HepG2 (cell line): ENCODE measurements around the gene CAMK2G. TPM values are rescaled to one million over a fixed set of nuclear protein-coding genes. Genes with fewer than 3 reads are reported as not detected.

ENCODE experiments used
- ATAC-seq: fragments of 200-7000 bp; cut with Tn5 transposase; 3 replicates; pipeline ENCODE4 v1.9.1; 2020; ENCODE audit warnings: mild to moderate bottlenecking, moderate library complexity
- BruUV-seq: library from RNA; stranded (reverse); fragments of 400-500 nt; replicated peaks from 2 replicates; lab custom pipeline; 2021; lab: Mats Ljungman, UMichigan
- CTCF ChIA-PET: fragments of 300-600 bp; formaldehyde crosslinking; extraction: SDS; loops from one replicate; lab custom pipeline; 2021; ENCODE audit warnings: low total read pairs, inconsistent platforms, low intra/inter-chr PET ratio; lab: Yijun Ruan, JAX
- POLR2A ChIA-PET: fragments of 350-600 bp; sonication (Branson Sonifier 250); formaldehyde crosslinking; loops from one replicate; lab custom pipeline; 2020; ENCODE audit warnings: antibody characterized with exemption, inconsistent platforms; lab: Yijun Ruan, JAX
- DNase-seq: peaks from one replicate; pipeline ENCODE4 v3.0.0-alpha.2; 2015; ENCODE audit warnings: low spot score
- FAIRE-seq: peaks from 3 replicates; lab custom pipeline; 2011; peaks lifted over from hg19 to GRCh38; lab: Jason Lieb, UNC
- H2AFZ ChIP-seq: one replicate; pipeline ENCODE4 v1.6.1; 2011; ENCODE audit warnings: low read length, inconsistent platforms
- H3K27ac ChIP-seq: fragments of 300-600 bp; 3 replicates; pipeline ENCODE4 v1.8.0; 2011; ENCODE audit warnings: mixed run types, mild to moderate bottlenecking, mixed read lengths, low read length, inconsistent platforms; ENCODE audit not compliant: insufficient read depth; ENCODE audit errors: extremely low read length
- H3K27me3 ChIP-seq, 2 experiments: fragments of 200-600 bp in 1 of 2; 2 replicates in 1 of 2; 3 replicates in 1 of 2; pipeline versions ENCODE4 v1.6.0 to v1.8.0; 2011; ENCODE audit warnings: low read length in 2 of 2, mild to moderate bottlenecking in 2 of 2, moderate library complexity in 2 of 2, inconsistent platforms in 1 of 2; ENCODE audit not compliant: insufficient read depth in 2 of 2, control insufficient read depth in 1 of 2
- H3K36me3 ChIP-seq, 2 experiments: fragments of 200-600 bp in 1 of 2; replicated peaks in 1 of 2; 2 replicates in 1 of 2; 3 replicates in 1 of 2; pipeline versions ENCODE4 v1.5.1 to v1.8.0; 2011; ENCODE audit warnings: low read length in 2 of 2, inconsistent platforms in 1 of 2; ENCODE audit not compliant: insufficient read depth in 2 of 2, control insufficient read depth in 1 of 2
- H3K4me1 ChIP-seq: 2 replicates; pipeline ENCODE4 v1.5.1; 2012; ENCODE audit warnings: low read length, inconsistent platforms; ENCODE audit not compliant: insufficient read depth
- H3K4me2 ChIP-seq: 2 replicates; pipeline ENCODE4 v1.6.0; 2011; ENCODE audit warnings: low read depth, low read length, inconsistent platforms
- H3K4me3 ChIP-seq, 3 experiments: fragments of 200-600 bp in 1 of 3; sonication (generic), shearing (Covaris generic) in 1 of 3; replicated peaks in 1 of 3; 2 replicates each; pipeline ENCODE4 v1.5.1; 2011 to 2016; ENCODE audit warnings: low read length in 3 of 3, inconsistent platforms in 2 of 3, low read depth in 2 of 3, mild to moderate bottlenecking in 2 of 3, control low read depth in 1 of 3, mixed read lengths in 1 of 3; ENCODE audit not compliant: insufficient read depth in 1 of 3
- H3K79me2 ChIP-seq: one replicate; pipeline ENCODE4 v1.6.1; 2011; ENCODE audit warnings: low read length, inconsistent platforms; ENCODE audit not compliant: insufficient read depth
- H3K9ac ChIP-seq: 2 replicates; pipeline ENCODE4 v1.6.0; 2011; ENCODE audit warnings: mild to moderate bottlenecking, low read depth, low read length, inconsistent platforms; ENCODE audit not compliant: insufficient read depth
- H3K9me3 ChIP-seq: 2 replicates; pipeline ENCODE4 v1.5.1; 2012; ENCODE audit warnings: mild to moderate bottlenecking, low read length
- H4K20me1 ChIP-seq: 2 replicates; pipeline ENCODE4 v1.6.0; 2011; ENCODE audit warnings: inconsistent platforms, mild to moderate bottlenecking, low read length, moderate library complexity; ENCODE audit not compliant: insufficient read depth
- CAMTA2 ChIP-seq: sonication (generic); formaldehyde crosslinking; IDR thresholded peaks from 2 replicates; pipeline ENCODE4 v1.4.0; 2020; ENCODE audit warnings: mild to moderate bottlenecking, missing genetic modification reagents, borderline replicate concordance
- HHEX ChIP-seq: IDR thresholded peaks from 2 replicates; pipeline ENCODE4 v1.6.1; 2016; ENCODE audit warnings: control low read depth
- IKZF1 ChIP-seq: fragments of 450-650 bp; IDR thresholded peaks from 2 replicates; pipeline ENCODE4 v1.7.1; 2016
- KDM4B ChIP-seq: sonication (generic); formaldehyde crosslinking; IDR thresholded peaks from 2 replicates; pipeline ENCODE4 v1.4.0; 2020; ENCODE audit warnings: missing genetic modification reagents
- KLF6 ChIP-seq: IDR thresholded peaks from 2 replicates; pipeline ENCODE4 v1.8.0; 2016; ENCODE audit warnings: missing biosample characterization, missing genetic modification reagents
- MIER3 ChIP-seq: IDR thresholded peaks from 2 replicates; pipeline ENCODE4 v1.6.1; 2016; ENCODE audit warnings: missing compliant biosample characterization, borderline replicate concordance
- RBFOX2 ChIP-seq: fragments of 200-400 bp; formaldehyde crosslinking; IDR thresholded peaks from 2 replicates; pipeline ENCODE4 v1.6.1; 2017; ENCODE audit warnings: low read depth, mild to moderate bottlenecking, low read length
- SKI ChIP-seq: fragments of 450-650 bp; IDR thresholded peaks from one replicate; pipeline ENCODE4 v1.6.1; 2018; ENCODE audit warnings: mild to moderate bottlenecking; ENCODE audit not compliant: partially characterized antibody
- YY1 ChIP-seq: IDR thresholded peaks from 2 replicates; pipeline ENCODE4 v1.6.1; 2011; ENCODE audit warnings: low read length, low read depth, moderate library complexity, mild to moderate bottlenecking; ENCODE audit not compliant: insufficient read depth, insufficient replicate concordance
- ZNF230 ChIP-seq: sonication (generic); formaldehyde crosslinking; IDR thresholded peaks from 2 replicates; pipeline ENCODE4 v1.4.0; 2020; ENCODE audit warnings: mild to moderate bottlenecking, missing genetic modification reagents
- ZNF24 ChIP-seq: fragments of 450-650 bp; IDR thresholded peaks from 2 replicates; pipeline ENCODE4 v1.6.1; 2017; ENCODE audit warnings: antibody characterized with exemption, mild to moderate bottlenecking
- ZNF253 ChIP-seq: sonication (generic); formaldehyde crosslinking; IDR thresholded peaks from 2 replicates; pipeline ENCODE4 v1.8.0; 2022; ENCODE audit warnings: mild to moderate bottlenecking, missing genetic modification reagents, borderline replicate concordance
- ZNF274 ChIP-seq: sonication (generic); formaldehyde crosslinking; IDR thresholded peaks from 2 replicates; pipeline ENCODE4 v1.5.1; 2020; ENCODE audit warnings: mild to moderate bottlenecking, missing genetic modification reagents
- ZNF430 ChIP-seq: sonication (generic); formaldehyde crosslinking; IDR thresholded peaks from 2 replicates; pipeline ENCODE4 v1.9.0; 2021; ENCODE audit warnings: mild to moderate bottlenecking, missing genetic modification reagents
- WGBS: methylation state at CpG from one replicate; pipeline ENCODE4 v1.1.6; 2017; ENCODE audit warnings: low lambda C conversion rate; 5-methylcytosine and 5-hydroxymethylcytosine counted together
- in situ Hi-C: cut with HindIII; loops from 2 replicates; pipeline ENCODE4 v1.10.0; 2017; ENCODE audit warnings: low pct_unique_long_range_greater_than_20kb; ENCODE audit not compliant: extremely low pct_ligation_motif_present
- intact Hi-C: fragments of 100-400 bp; cut with micrococcal nuclease; formaldehyde crosslinking; loops from one replicate; pipeline ENCODE4 v1.10.0; 2022; ENCODE audit not compliant: unreplicated experiment
- polyA plus RNA-seq, 8 experiments: library from polyadenylated mRNA; depleted of rRNA in 3 of 8; stranded (reverse) in 7 of 8; unstranded in 1 of 8; fragments of >200 nt; fragmentation: Illumina TruSeq in 4 of 8; extraction: Trizol in 4 of 8; gene quantifications; 2 replicates each; pipeline versions ENCODE4 v1.2.1 to v1.2.3, GENCODE V29; 2011 to 2016; ENCODE audit warnings: low read depth in 4 of 8, missing spikeins in 1 of 8, mixed read lengths in 1 of 8; ENCODE audit not compliant: insufficient read depth in 1 of 8
- total RNA-seq, 5 experiments: library from RNA; depleted of rRNA; stranded (reverse); fragments of >200 nt; fragmentation: Illumina TruSeq; extraction: Trizol; gene quantifications; 2 replicates each; pipeline ENCODE4 v1.2.3, GENCODE V29; 2016; ENCODE audit warnings: low read depth in 1 of 5
- TF ChIP-seq, protein P1 (sequence below): sonication (generic); formaldehyde crosslinking; IDR thresholded peaks from 2 replicates; pipeline ENCODE4 v1.4.0; 2020; ENCODE audit warnings: missing genetic modification reagents, borderline replicate concordance
- TF ChIP-seq, protein P2 (sequence below): sonication (generic); formaldehyde crosslinking; IDR thresholded peaks from 2 replicates; pipeline ENCODE4 v1.4.0; 2020; ENCODE audit warnings: missing genetic modification reagents
- TF ChIP-seq, protein P3 (sequence below): sonication (generic); formaldehyde crosslinking; IDR thresholded peaks from 2 replicates; pipeline ENCODE4 v1.5.1; 2020; ENCODE audit warnings: mild to moderate bottlenecking, moderate library complexity, missing genetic modification reagents

Gene CAMK2G
- total and polyA plus RNA-seq, 2 of the 13 experiments (the other 11 are each of a cell fraction or from before 2014, with no cell fraction given): 15.9 to 18.8 TPM

DNA sequence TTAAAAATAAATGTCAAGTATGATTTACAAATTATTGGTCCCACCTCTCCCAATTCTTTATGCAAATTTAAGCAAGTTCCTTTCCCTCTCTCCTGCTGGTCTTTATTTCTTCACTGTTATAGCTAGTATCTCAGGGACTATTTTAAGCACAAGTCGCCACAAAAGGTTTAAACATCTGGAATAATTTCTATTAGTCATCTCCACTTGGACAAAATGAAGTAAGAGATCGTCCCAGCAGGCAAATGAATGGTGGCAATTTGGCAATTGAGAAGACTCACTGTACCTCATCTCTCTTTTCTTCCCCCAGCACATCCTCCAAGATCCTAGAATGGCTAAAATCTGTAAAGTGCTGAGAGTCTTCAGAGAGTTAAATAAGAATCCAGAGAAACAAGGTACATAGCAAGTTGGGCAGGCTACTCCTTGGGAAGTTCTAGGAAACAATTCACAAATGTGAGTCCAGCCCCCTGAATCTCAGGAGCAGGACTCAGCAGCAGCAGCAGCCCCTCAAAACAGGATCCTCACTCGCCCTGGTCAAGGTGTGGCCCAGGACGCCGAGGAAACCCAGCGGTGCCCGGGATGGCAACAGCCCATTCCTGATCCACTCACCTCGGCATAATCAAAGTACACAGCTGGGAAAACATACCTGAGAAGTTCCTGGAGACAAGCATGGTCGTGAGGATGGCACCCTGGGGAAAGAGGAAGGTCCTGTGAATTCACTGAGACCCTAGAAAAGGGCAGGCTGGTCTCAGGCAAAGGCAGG lies 32.6 kb downstream of the CAMK2G start (continued):
- TF ChIP-seq, protein P1, sequence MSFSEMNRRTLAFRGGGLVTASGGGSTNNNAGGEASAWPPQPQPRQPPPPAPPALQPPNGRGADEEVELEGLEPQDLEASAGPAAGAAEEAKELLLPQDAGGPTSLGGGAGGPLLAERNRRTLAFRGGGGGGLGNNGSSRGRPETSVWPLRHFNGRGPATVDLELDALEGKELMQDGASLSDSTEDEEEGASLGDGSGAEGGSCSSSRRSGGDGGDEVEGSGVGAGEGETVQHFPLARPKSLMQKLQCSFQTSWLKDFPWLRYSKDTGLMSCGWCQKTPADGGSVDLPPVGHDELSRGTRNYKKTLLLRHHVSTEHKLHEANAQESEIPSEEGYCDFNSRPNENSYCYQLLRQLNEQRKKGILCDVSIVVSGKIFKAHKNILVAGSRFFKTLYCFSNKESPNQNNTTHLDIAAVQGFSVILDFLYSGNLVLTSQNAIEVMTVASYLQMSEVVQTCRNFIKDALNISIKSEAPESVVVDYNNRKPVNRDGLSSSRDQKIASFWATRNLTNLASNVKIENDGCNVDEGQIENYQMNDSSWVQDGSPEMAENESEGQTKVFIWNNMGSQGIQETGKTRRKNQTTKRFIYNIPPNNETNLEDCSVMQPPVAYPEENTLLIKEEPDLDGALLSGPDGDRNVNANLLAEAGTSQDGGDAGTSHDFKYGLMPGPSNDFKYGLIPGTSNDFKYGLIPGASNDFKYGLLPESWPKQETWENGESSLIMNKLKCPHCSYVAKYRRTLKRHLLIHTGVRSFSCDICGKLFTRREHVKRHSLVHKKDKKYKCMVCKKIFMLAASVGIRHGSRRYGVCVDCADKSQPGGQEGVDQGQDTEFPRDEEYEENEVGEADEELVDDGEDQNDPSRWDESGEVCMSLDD: no peak
- no peak for TF ChIP-seq ZNF230 (CRISPR knock-in tag)
- no peak for TF ChIP-seq ZNF24
- TF ChIP-seq IKZF1: no peak
- no peak for TF ChIP-seq KDM4B (CRISPR knock-in tag)
- TF ChIP-seq, protein P2, sequence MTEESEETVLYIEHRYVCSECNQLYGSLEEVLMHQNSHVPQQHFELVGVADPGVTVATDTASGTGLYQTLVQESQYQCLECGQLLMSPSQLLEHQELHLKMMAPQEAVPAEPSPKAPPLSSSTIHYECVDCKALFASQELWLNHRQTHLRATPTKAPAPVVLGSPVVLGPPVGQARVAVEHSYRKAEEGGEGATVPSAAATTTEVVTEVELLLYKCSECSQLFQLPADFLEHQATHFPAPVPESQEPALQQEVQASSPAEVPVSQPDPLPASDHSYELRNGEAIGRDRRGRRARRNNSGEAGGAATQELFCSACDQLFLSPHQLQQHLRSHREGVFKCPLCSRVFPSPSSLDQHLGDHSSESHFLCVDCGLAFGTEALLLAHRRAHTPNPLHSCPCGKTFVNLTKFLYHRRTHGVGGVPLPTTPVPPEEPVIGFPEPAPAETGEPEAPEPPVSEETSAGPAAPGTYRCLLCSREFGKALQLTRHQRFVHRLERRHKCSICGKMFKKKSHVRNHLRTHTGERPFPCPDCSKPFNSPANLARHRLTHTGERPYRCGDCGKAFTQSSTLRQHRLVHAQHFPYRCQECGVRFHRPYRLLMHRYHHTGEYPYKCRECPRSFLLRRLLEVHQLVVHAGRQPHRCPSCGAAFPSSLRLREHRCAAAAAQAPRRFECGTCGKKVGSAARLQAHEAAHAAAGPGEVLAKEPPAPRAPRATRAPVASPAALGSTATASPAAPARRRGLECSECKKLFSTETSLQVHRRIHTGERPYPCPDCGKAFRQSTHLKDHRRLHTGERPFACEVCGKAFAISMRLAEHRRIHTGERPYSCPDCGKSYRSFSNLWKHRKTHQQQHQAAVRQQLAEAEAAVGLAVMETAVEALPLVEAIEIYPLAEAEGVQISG (CRISPR knock-in tag): no peak
- TF ChIP-seq, all 625 proteins: peak for 0

DNA sequence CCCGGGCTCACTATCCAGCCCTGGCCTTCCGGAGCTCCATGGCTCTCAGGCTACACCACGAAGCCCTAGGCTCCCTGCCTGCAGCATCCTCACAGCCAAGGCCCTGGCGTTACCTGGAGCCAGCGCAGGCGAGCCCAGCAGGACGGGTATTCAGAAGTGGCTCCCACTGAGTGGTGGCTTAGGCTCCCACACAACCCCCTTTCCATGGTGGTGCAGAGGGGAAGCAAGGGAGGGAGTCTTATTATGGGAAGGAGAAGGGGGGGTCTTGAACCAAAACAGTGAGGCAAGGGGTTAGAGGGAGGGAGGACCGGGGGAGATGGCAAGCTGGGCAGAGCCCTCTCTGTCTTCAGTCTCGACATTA lies 33.3 kb downstream of the CAMK2G start:
- Histone ChIP-seq H3K79me2 (no peaks in the 10 kb centered on the region), H3K4me3 (peak overlapping the region in 1 of 3 experiments; percentile 56; a peak in 1 of 6 replicates), H3K27ac (peak overlapping the region; percentile 98), H3K4me1 (peaks cover 59% of the 10 kb centered on the region), H3K36me3 (peaks cover 5 to 34% of the 10 kb centered on the region in 2 experiments), H4K20me1 (no peaks in the 10 kb centered on the region), H2AFZ (no peak overlapping the region), H3K9ac (peak overlapping the region; percentile 72), H3K9me3 (no peaks in the 10 kb centered on the region), H3K27me3 (no peaks in the 10 kb centered on the region), H3K4me2 (peak overlapping the region; percentile 74)
- WGBS: 96% methylated on average over 6 of the region's 9 CpGs
- intact Hi-C loops (no loop called here), in situ Hi-C loops (no loop called here)
- DNase-seq (no peak), ATAC-seq (peak; percentile 35; the same call in 2 of the 3 replicates), FAIRE-seq (no peak)
- POLR2A ChIA-PET: interaction anchor here (0.8 to 2.1 kb wide), 15 partner anchors 9 to 428 kb away, joined by 3 to 23 read pairs (median 8); partner anchors contain the start of genes ANXA7, CAMK2G, CHCHD1 and PPP3CB
- no TSS peak for BruUV-seq
- CTCF ChIA-PET: no interaction called here
- TF ChIP-seq ZNF253 (CRISPR knock-in tag): no peak
- TF ChIP-seq, protein P3, sequence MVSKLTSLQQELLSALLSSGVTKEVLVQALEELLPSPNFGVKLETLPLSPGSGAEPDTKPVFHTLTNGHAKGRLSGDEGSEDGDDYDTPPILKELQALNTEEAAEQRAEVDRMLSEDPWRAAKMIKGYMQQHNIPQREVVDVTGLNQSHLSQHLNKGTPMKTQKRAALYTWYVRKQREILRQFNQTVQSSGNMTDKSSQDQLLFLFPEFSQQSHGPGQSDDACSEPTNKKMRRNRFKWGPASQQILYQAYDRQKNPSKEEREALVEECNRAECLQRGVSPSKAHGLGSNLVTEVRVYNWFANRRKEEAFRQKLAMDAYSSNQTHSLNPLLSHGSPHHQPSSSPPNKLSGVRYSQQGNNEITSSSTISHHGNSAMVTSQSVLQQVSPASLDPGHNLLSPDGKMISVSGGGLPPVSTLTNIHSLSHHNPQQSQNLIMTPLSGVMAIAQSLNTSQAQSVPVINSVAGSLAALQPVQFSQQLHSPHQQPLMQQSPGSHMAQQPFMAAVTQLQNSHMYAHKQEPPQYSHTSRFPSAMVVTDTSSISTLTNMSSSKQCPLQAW (CRISPR knock-in tag): no peak
- TF ChIP-seq HHEX: no peak
- TF ChIP-seq ZNF274 (CRISPR knock-in tag): 0 out of 2 replicates have a peak, but pooled peaks have one; percentile 13
- no peak for TF ChIP-seq KLF6 (CRISPR knock-in tag)
- TF ChIP-seq SKI: no peak
- no peak for TF ChIP-seq YY1
- 0 out of 2 replicates have a peak, but pooled peaks have one; percentile 11 for TF ChIP-seq CAMTA2 (CRISPR knock-in tag)
- TF ChIP-seq RBFOX2: peak; percentile 72
- TF ChIP-seq ZNF430 (CRISPR knock-in tag): no peak
- TF ChIP-seq MIER3: no peak
